Activated effector memory CD4-positive, alpha-beta T cell treated with Interleukin-2 at 50 U/mL for 16 hours (primary cell): ENCODE data around the gene ZNF532.

Experiments
- DNase-seq: peaks from one replicate; pipeline ENCODE4 v3.0.0-alpha.2; 2020

Gene ZNF532

GRCh38 chr18:58870130-58870529 is 5.5 kb downstream of the ZNF532 start:
- DNase-seq = no peak

DNA sequence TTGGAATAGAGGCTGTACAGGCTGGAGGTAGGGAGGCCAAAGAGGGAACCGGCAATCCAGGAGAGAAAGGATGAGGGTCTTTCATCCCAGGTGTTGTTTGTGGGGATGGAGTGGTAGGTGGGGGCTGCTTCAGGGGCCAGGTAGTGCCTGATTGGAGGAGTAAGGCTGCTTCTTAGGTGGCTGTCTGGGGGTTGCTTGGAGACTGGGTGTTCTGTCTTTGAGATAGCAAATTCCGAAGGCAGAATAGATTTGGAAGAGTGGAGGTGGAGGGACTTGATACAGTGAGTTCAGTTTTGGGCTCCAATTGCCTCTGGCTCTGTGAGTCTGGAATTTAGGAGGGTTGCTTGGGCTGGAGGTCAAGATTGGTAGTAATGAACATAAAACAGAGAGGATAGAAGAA is 5.9 kb downstream of the ZNF532 start:
- DNase-seq = no peak

DNA sequence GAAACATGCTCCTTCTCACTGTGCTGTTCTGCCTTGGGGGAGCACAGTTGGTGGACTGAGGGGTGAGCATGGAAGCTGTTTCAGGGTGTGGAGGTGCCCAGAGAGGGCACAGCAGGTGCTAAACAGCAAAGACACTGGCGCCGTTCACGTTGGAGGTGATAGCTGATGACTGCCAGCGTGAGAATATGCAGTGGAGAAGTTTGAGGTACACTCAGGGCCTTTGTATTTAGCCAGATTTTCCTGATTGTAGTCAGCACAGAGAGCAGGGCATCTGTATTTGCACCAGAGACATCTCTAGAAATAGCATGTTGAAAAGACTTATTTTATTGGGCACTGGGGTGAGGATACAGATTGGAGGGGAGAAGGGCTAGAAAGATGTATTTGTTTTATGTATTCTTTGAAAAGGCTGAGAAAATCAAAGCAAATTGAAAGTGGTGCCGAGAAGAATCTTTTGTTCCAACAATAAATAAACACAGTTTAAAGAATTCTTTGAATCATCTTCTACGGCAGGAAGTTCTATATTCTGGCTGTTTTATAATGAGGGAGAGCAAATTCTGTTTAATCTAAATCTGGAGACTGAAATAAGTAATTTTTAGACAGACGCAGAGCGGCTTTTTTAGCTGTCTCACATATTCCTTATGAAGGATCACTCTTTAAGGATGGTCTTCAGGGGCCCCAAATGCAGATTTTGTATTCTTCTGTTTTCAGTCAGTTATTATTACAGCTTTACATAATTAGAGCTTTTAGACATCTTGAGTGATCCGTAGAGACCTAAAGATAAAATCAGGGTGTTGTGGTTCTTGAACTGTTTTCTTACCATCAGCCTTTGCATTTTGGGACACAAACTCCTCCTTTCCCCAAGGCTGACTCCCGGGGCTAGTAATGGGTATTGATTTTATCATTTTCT is 7.1 kb downstream of the ZNF532 start:
- DNase-seq = no peak

DNA sequence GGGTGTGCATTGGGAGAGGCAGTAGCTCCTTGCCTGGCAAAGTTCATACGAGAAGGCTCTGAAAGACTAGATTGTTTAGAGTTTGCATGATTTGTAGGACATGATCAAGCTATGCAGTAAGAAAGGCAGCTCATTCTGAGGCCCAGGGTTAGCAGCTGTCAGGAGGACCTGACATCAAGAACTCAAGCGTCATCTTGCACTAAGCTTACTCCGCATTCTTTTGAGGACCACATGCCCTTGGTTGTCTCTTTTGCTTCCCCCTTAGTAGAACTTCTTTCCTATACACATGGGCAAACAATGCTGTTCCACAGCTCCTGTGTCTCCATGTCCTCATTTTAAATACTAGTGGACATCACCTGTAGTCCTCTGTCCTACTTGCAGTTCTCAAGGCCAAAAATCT is 14.0 kb downstream of the ZNF532 start:
- DNase-seq = no peak

GRCh38 chr18:58881477-58881876 is 16.8 kb downstream of the ZNF532 start:
- DNase-seq = no peak

DNA sequence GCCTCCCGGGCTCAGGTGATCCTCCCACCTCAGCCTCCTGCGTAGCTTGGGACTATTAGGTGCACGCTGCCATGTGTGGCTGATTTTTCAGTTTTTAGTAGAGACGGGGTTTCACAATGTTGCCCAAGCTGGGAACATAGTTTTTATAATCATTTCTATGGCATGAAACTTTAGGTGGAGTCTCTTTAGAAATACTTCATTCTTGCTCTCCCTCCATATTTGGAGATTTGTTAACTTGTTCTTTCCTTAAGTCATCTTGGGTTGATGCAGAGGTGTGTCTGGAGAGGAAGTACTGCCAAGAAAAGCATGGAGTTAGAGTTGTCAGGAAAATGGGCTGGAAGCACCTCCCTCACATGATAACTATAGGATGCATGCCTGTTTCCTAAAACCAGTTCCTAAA is 17.4 kb downstream of the ZNF532 start:
- DNase-seq = no peak

GRCh38 chr18:58882686-58883085 is 18.0 kb downstream of the ZNF532 start:
- DNase-seq = no peak

GRCh38 chr18:58884680-58885079 is 20.0 kb downstream of the ZNF532 start:
- DNase-seq = no peak

DNA sequence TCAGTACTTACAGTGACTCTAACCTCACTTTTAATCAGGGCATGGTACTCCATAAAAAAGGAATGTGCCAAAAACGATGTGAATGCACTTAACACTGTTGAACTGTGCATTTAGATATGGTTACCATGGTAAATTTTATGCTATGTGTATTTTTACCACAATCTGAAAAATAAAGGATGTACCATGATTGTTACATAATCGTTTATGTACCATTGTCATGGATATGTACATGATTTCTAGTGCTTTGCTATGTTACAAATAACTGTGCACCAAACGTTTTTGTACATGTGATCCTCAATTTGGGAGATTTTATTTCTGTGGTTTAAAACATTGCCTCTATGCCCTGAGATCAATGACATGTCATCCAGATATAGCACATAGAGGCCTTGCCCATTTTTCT is 21.8 kb downstream of the ZNF532 start:
- DNase-seq = no peak

GRCh38 chr18:58886864-58887612 is 22.4 kb downstream of the ZNF532 start:
- DNase-seq = no peak

DNA sequence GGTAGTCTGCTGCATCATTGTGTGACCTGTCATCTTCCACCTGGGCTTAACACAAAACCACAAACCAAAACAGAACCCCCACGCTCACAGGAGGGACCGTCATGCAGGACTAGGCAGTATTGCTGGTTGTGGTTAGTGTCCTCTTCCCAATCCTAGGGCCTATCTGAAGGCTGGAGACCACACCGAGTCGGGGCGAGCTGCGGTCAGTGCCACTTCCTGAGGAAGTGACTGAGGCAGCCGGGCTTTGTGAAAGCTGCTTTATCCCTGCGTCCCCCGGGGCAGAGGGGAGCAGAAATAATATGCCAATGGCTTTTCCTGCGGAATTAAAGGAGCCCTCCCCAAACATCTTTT is 22.9 kb downstream of the ZNF532 start:
- DNase-seq = no peak

GRCh38 chr18:58891776-58892175 is 27.1 kb downstream of the ZNF532 start:
- no peak for DNase-seq

DNA sequence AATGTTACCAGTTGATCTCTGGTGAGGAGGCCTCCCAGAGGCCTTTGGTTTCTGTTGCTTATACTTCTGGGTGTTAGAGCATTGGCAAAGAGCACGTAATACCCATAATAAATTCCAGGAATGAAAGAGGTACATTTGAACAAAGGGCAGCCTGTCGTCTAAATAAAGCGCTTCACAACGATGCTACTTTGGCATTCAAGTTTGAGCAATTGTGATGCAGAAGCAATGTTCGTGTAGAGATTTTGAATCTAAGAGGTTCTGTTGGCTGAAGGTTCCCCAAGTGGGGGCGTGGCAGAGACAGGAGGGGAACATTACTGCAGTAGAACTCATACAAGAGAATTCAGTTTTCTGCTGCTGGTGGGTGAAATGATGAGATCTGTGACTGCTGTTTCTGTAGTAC is 27.8 kb downstream of the ZNF532 start:
- DNase-seq = no peak

DNA sequence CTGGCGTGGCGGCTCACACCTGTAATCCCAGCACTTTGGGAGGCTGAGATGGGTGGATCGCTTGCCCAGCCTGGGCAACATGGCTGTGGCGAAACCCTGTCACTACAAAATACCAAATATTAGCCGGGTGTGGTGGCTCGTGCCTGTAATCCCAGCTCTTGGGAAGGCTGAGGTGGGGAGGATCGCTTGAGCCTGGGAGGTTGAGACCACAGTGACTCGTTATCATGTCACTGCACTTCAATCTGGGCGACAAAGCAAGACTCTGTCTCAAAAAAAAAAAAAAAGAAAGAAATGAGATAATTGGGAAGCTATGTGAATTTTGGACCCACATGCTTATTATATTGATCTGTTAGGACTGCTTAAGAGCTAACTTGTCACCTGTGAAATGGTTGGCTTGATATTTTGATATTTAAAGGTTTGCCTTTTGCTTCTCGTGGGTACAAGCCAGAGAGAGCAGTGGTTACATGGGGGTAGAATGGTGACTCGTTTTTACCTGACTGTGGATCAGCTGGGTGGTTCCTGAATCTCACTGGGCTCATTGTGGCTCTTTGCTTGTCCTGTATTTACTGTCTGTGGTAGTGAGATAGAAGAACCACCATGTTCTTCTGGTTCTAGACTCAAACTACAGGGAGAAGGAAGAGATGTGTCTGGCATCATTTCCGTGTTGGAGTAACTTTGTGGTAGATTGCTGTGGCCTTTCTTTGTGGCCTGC is 28.9 kb downstream of the ZNF532 start:
- DNase-seq = no peak

- no peak for DNase-seq
Measured at GRCh38 chr18:58894930-58895329, 30.3 kb downstream of the ZNF532 start.

- DNase-seq = no peak
Measured at GRCh38 chr18:58895385-58895784, 30.7 kb downstream of the ZNF532 start.

DNA sequence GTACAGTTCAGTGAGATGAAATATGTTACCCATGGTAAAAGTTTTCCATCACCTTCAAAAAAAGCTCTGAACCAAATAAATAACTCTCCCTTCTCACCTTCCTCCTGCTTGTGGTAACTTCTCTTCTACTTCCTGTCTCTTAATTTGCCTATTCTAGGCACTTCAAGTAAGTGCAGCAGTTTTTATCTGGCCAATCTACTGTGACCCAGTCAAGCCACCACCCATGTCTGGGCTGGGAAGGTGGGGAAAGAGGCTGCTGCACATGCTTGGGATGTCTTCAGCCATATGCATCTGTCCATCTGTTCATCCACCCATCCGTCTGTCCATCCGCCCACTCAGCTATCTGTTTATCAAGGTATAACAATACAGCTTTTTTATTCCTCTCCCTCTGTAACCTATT is 31.6 kb downstream of the ZNF532 start:
- no peak for DNase-seq

DNA sequence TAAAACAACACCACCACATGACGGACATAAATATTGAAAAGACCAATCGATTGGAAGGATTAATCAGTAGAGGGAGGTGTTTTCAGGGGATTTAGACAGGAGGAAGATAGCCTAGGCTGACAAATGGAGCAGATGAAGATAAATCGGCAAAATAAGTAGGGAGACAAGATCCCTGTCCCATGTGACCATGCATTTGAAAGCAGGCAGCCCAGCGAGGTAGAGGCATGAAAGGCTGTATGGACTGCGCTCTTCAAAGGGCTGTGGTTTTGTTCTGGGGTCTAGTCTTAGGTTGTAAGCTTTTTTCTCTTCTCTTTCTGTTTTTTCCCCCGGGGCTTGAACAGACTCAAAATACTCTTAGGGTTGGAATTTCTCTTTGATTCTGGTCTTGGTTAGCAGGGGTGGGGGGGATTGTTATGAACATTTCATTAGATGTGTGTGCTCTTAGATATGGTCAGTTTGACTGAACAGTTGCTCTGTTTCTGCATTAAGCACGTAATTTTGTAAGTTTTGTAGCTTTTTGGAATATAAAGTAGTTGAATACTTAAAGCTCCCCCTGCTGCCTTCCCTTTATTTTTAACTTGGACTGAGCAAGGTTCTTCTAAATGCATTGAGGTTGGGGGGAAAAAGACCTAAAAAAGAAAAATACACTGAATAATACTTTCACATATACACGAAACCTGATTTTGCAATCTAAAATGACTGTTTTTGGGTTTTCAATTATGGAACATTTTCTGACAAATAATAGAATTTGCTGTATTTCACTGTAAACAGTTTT is 32.2 kb downstream of the ZNF532 start:
- DNase-seq = no peak

DNA sequence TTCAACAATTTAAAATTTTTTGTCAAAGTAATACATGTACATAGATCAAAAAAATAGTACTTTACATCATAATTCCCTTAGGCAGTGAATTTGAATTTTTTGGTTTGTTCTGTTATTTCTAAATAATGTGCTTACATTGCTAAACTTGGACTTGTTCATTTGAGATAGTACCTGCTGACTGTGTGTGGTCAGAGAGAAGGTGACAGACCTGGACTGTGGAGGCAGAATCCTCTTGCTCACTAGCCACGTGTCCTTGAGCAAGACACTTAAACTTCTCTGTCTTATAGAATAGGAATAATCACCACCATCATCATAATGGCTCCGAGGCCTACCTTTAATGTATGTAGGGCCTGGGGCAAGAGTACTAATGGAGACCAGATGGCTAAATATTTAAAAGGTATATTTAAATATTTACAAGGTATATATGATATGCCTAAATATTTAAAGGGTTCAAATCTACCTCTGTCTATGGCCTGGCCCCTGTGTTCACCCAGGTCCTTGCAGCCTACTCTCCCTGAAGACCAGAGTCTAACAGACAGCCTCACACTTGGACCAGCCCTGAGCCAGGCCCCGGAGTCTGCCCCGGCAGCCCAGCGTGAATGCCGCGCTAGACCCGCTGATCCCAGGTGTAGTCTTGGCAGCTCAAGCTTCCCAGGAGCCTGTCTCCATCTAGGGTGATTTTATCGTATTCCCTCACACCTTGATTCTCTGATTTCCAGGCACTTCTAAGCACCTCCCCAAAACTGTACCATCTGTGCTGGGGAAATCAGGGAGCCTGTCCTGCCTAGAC is 33.5 kb downstream of the ZNF532 start:
- no peak for DNase-seq

- DNase-seq = no peak
Measured at GRCh38 chr18:58900015-58900649, 35.5 kb downstream of the ZNF532 start.

- DNase-seq = no peak
Measured at GRCh38 chr18:58901143-58901542, 36.5 kb downstream of the ZNF532 start.

DNA sequence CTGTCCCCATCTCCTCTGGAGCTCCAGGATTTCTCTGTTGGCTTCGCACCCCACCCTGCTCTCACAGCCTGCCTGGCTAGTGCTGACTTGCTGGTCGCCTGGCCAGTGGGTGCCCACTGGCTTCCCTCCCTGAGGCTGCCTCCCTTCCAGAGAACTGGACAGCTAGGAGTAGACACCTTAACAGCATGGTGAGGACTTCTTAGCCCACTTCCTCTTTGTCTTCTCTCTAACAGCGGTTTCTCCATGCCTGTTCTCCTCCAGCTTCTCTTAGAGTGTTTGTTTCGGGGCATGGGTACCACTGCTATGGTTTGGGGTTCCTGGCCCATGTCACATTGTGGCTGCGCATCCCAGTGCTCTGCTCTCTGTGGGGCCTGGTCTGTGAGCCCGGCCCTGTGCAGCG is 37.1 kb downstream of the ZNF532 start:
- no peak for DNase-seq
